ENCODE measurements around the gene KDM6A.
"Not testable (repeated sequence)": the region's sequence is repeated elsewhere in the genome, so short reads cannot be mapped to it uniquely, and the experiment has no call there.

KDM6A gene

GRCh38 chrX:44922980-44923379, 50.0 kb downstream of the KDM6A start:
- no peak for DNase-seq (ENCODE audit: low read depth)

GRCh38 chrX:44927398-44927797, 54.4 kb downstream of the KDM6A start:
- no peak for DNase-seq (ENCODE audit: low read depth)

- DNase-seq (ENCODE audit: low read depth), result no peak
Observed at GRCh38 chrX:44931441-44931973, 58.5 kb downstream of the KDM6A start.

- no peak for DNase-seq (ENCODE audit: low read depth)
Observed at GRCh38 chrX:44935172-44935571, 62.2 kb downstream of the KDM6A start.

- no peak for DNase-seq (ENCODE audit: low read depth)
Observed at GRCh38 chrX:44935640-44936039, 62.7 kb downstream of the KDM6A start.

- DNase-seq (ENCODE audit: low read depth), result no peak
Observed at GRCh38 chrX:44937606-44938005, 64.6 kb downstream of the KDM6A start.

GRCh38 chrX:44938111-44938510, 65.1 kb downstream of the KDM6A start:
- no peak for DNase-seq (ENCODE audit: low read depth)

GRCh38 chrX:44940541-44940940, 67.6 kb downstream of the KDM6A start:
- DNase-seq (ENCODE audit: low read depth), result not testable (repeated sequence)

- no peak for DNase-seq (ENCODE audit: low read depth)
Observed at GRCh38 chrX:44943007-44943406, 70.0 kb downstream of the KDM6A start.

GRCh38 chrX:44944894-44945293, 71.9 kb downstream of the KDM6A start:
- no peak for DNase-seq (ENCODE audit: low read depth)

- DNase-seq (ENCODE audit: low read depth), result peak; percentile 22
Observed at GRCh38 chrX:44945736-44946135, 72.7 kb downstream of the KDM6A start.

- DNase-seq (ENCODE audit: low read depth), result peak; percentile 15
Observed at GRCh38 chrX:44946771-44947170, 73.8 kb downstream of the KDM6A start.

- no peak for DNase-seq (ENCODE audit: low read depth)
Observed at GRCh38 chrX:44947995-44948394, 75.0 kb downstream of the KDM6A start.

- no peak for DNase-seq (ENCODE audit: low read depth)
Observed at GRCh38 chrX:44948406-44948805, 75.4 kb downstream of the KDM6A start.

GRCh38 chrX:44949125-44949524, 76.1 kb downstream of the KDM6A start:
- DNase-seq (ENCODE audit: low read depth), result no peak

- DNase-seq (ENCODE audit: low read depth), result not testable (repeated sequence)
Observed at GRCh38 chrX:44950471-44951366, 77.7 kb downstream of the KDM6A start.

GRCh38 chrX:44951572-44952067, 78.6 kb downstream of the KDM6A start:
- no peak for DNase-seq (ENCODE audit: low read depth)

GRCh38 chrX:44952329-44953027, 79.5 kb downstream of the KDM6A start:
- DNase-seq (ENCODE audit: low read depth), result no peak

GRCh38 chrX:44953734-44954502, 80.9 kb downstream of the KDM6A start:
- no peak for DNase-seq (ENCODE audit: low read depth)

GRCh38 chrX:44954562-44954961, 81.6 kb downstream of the KDM6A start:
- DNase-seq (ENCODE audit: low read depth), result no peak

- DNase-seq (ENCODE audit: low read depth), result no peak
Observed at GRCh38 chrX:44957848-44958247, 84.9 kb downstream of the KDM6A start.

- DNase-seq (ENCODE audit: low read depth), result no peak
Observed at GRCh38 chrX:44958480-44958879, 85.5 kb downstream of the KDM6A start.

Measured in ELR (cell line).